Testis (tissue), 2 donors: ENCODE data around the gene HOXC9.

Experiments used
- CTCF ChIP-seq, 3 experiments: fragments of 450-650 bp in 2 of 3; fragments of 200-600 bp in 1 of 3; sonication (generic) in 1 of 3; IDR thresholded peaks; one replicate each; pipeline ENCODE4 v1.5.1; 2016 to 2019; ENCODE audit warnings: antibody characterized with exemption in 3 of 3, mild to moderate bottlenecking in 2 of 3, moderate library complexity in 1 of 3
- POLR2A ChIP-seq: fragments of 450-650 bp; IDR thresholded peaks from one replicate; pipeline ENCODE4 v1.6.1; 2017; ENCODE audit warnings: antibody characterized with exemption, mild to moderate bottlenecking, moderate library complexity

GRCh38 chr12:54000116-54001114 lies at the start of gene HOXC9:
- no peak for TF ChIP-seq POLR2A
- TF ChIP-seq CTCF (IDR thresholded peaks at IDR 0.05) = no peak
